HG02642 (cell line): ENCODE results near the gene PTGDS.

Source experiments
- ATAC-seq: cut with Tn5 transposase; IDR thresholded peaks from one replicate; pipeline ENCODE4 v1.9.1; 2021; ENCODE audit warnings: mild to moderate bottlenecking; ENCODE audit not compliant: unreplicated experiment, poor library complexity

The PTGDS gene

GRCh38 chr9:137007108-137007815, 30.0 kb downstream of the PTGDS start:
- no peak for ATAC-seq

GRCh38 chr9:137007816-137008270, 30.5 kb downstream of the PTGDS start:
- ATAC-seq, result no peak

- ATAC-seq, result no peak
These were observed 31.0 kb downstream of the PTGDS start for GRCh38 chr9:137008312-137008711.

- no peak for ATAC-seq
These were observed 31.9 kb downstream of the PTGDS start for GRCh38 chr9:137009217-137009616.

- ATAC-seq, result no peak
These were observed 32.8 kb downstream of the PTGDS start for GRCh38 chr9:137009938-137010732.

- no peak for ATAC-seq
These were observed 33.9 kb downstream of the PTGDS start for GRCh38 chr9:137011156-137011555.

- no peak for ATAC-seq
These were observed 34.8 kb downstream of the PTGDS start for GRCh38 chr9:137011907-137012675.

GRCh38 chr9:137012694-137013570, 35.6 kb downstream of the PTGDS start:
- ATAC-seq, result no peak

- no peak for ATAC-seq
These were observed 36.3 kb downstream of the PTGDS start for GRCh38 chr9:137013571-137013940.

- ATAC-seq, result no peak
These were observed 36.9 kb downstream of the PTGDS start for GRCh38 chr9:137014166-137014565.

GRCh38 chr9:137014776-137015539, 37.7 kb downstream of the PTGDS start:
- ATAC-seq, result no peak

- ATAC-seq, result no peak
These were observed 38.2 kb downstream of the PTGDS start for GRCh38 chr9:137015540-137015930.

- ATAC-seq, result no peak
These were observed 38.7 kb downstream of the PTGDS start for GRCh38 chr9:137015976-137016375.

- no peak for ATAC-seq
These were observed 39.1 kb downstream of the PTGDS start for GRCh38 chr9:137016436-137016835.

GRCh38 chr9:137017071-137017470, 39.8 kb downstream of the PTGDS start:
- ATAC-seq, result no peak

GRCh38 chr9:137017791-137018497, 40.6 kb downstream of the PTGDS start:
- ATAC-seq, result no peak

GRCh38 chr9:137018761-137019559, 41.7 kb downstream of the PTGDS start:
- no peak for ATAC-seq
